HG02642 (cell line): ENCODE data around the gene MTURN.

Experiments
- ATAC-seq: cut with Tn5 transposase; IDR thresholded peaks from one replicate; pipeline ENCODE4 v1.9.1; 2021; ENCODE audit warnings: mild to moderate bottlenecking; ENCODE audit not compliant: unreplicated experiment, poor library complexity

The MTURN gene

GRCh38 chr7:30200591-30200990 is 65.8 kb downstream of the MTURN start:
- ATAC-seq, result no peak

GRCh38 chr7:30201161-30201666 is 66.4 kb downstream of the MTURN start:
- peak; percentile 72 for ATAC-seq

GRCh38 chr7:30201921-30202320 is 67.1 kb downstream of the MTURN start:
- no peak for ATAC-seq

- no peak for ATAC-seq
Measured at GRCh38 chr7:30202671-30203070, 67.9 kb downstream of the MTURN start.

- ATAC-seq, result no peak
Measured at GRCh38 chr7:30206491-30206890, 71.7 kb downstream of the MTURN start.

GRCh38 chr7:30206942-30207341 is 72.2 kb downstream of the MTURN start:
- no peak for ATAC-seq

- no peak for ATAC-seq
Measured at GRCh38 chr7:30207376-30207775, 72.6 kb downstream of the MTURN start.

- no peak for ATAC-seq
Measured at GRCh38 chr7:30209951-30210350, 75.2 kb downstream of the MTURN start.
